Measurements from ENCODE around the gene TXNDC11. TPM values are rescaled to one million over a fixed set of nuclear protein-coding genes. Genes with fewer than 3 reads are reported as not detected.

The TXNDC11 gene
- total and polyA plus RNA-seq, 9 of the 15 experiments (the other 6 are each of a cell fraction or from before 2014, with no cell fraction given): 0.66 to 32.6 (median 26.2) TPM

DNA sequence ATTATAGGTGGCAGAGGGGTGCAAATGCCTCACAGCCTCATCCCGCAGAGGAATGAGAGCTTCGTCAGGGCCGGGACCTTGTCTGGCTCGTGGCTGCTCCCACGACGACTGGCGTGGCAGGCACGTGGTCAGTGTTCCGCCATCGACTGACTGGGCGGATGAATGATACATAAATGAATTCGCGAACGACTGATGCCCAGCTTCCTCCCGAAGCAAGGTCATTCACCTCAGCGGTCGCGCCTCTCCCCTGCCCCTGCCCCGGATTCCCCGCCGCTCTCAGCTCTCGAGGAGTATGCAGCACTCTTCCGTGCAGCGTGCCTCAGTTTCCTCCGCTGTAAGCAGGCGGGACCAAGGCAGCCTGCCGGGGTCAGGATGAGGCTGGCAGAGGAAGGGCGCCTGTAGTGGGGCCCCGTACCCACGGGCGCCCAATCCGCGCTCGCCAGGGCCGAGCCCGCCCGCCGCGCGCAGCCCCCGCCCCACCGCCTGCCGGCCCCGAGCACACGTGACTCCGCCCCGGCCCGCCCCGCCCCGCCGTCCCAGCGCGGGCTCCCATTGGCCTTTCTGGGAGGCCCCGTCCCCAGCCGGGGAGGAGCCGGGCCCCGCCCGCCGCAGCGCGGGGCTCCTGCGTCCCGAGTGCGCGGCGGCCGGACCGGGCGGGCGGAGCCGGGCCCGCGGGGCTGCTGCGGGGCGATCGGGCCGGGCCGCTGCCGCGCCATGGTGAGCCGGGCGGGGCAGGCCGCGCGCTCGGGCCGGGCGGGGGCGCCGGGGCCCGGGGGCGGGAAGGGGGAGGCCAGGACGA is 74.6 kb downstream of the TXNDC11 start, which contains the start of gene SNN (continued):
- TF ChIP-seq GTF3C2 (IDR thresholded peaks at IDR 0.05; ENCODE audit: borderline replicate concordance, extremely low read depth, insufficient read length) (no peak), U2AF1 (optimal IDR thresholded peaks at IDR 0.05; ENCODE audit: low read depth, low read length) (no peak), ZBTB40 (IDR thresholded peaks at IDR 0.05) (no peak), ZBTB40 (CRISPR knock-in tag; IDR thresholded peaks at IDR 0.05) (no peak), LARP7 (IDR thresholded peaks at IDR 0.05) (no peak), MCM5 (IDR thresholded peaks at IDR 0.05; ENCODE audit: low read depth) (no peak), CXXC5 (CRISPR knock-in tag; IDR thresholded peaks at IDR 0.05) (peak; percentile 69)
- TF ChIP-seq, protein P1, sequence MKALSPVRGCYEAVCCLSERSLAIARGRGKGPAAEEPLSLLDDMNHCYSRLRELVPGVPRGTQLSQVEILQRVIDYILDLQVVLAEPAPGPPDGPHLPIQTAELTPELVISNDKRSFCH (CRISPR knock-in tag; IDR thresholded peaks at IDR 0.05): no peak
- TF ChIP-seq, protein P1 (tag; IDR thresholded peaks at IDR 0.05): no peak
- TF ChIP-seq, protein P2, sequence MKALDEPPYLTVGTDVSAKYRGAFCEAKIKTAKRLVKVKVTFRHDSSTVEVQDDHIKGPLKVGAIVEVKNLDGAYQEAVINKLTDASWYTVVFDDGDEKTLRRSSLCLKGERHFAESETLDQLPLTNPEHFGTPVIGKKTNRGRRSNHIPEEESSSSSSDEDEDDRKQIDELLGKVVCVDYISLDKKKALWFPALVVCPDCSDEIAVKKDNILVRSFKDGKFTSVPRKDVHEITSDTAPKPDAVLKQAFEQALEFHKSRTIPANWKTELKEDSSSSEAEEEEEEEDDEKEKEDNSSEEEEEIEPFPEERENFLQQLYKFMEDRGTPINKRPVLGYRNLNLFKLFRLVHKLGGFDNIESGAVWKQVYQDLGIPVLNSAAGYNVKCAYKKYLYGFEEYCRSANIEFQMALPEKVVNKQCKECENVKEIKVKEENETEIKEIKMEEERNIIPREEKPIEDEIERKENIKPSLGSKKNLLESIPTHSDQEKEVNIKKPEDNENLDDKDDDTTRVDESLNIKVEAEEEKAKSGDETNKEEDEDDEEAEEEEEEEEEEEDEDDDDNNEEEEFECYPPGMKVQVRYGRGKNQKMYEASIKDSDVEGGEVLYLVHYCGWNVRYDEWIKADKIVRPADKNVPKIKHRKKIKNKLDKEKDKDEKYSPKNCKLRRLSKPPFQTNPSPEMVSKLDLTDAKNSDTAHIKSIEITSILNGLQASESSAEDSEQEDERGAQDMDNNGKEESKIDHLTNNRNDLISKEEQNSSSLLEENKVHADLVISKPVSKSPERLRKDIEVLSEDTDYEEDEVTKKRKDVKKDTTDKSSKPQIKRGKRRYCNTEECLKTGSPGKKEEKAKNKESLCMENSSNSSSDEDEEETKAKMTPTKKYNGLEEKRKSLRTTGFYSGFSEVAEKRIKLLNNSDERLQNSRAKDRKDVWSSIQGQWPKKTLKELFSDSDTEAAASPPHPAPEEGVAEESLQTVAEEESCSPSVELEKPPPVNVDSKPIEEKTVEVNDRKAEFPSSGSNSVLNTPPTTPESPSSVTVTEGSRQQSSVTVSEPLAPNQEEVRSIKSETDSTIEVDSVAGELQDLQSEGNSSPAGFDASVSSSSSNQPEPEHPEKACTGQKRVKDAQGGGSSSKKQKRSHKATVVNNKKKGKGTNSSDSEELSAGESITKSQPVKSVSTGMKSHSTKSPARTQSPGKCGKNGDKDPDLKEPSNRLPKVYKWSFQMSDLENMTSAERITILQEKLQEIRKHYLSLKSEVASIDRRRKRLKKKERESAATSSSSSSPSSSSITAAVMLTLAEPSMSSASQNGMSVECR (CRISPR knock-in tag; IDR thresholded peaks at IDR 0.05): peak; percentile 49; the same call in 1 of the 2 replicates
